Mucosa of descending colon (tissue), 3 donors: ENCODE measurements around the gene SCYGR3. TPM values are rescaled to one million over a fixed set of nuclear protein-coding genes. Genes with fewer than 3 reads are reported as not detected.

Source experiments
- total RNA-seq, 3 donors: library from RNA; stranded (reverse); fragmentation: NEBNext Ultra II Directional in 2 of 3; extraction: Animal tissue kit (Norgen Biotek cat#: 25700) in 2 of 3; gene quantifications; one replicate each; pipeline versions ENCODE4 v1.2.1 to v1.2.4, GENCODE V29; 2021 to 2023
- donor health status: DM: no; HTN: no; CAD: no; lungs with moderate emphysema.
- donor health status: DM: no; HTN: no; CAD: no.
- donor health status: DM: no; HTN: yes; CAD: no.

Gene SCYGR3
- total RNA-seq, 3 donors from 2014 or later: not detected

Other genes starting within 250 kb of the SCYGR3 start
- 10 to 100 TPM in 1 of 3 donors, 1 to 10 TPM in 2; 3.9 to 12.6 (median 9.1) TPM for gene TM4SF20, start 235.5 kb downstream of the SCYGR3 start, total RNA-seq
- not detected for gene SCYGR1, start 226.9 kb downstream of the SCYGR3 start, total RNA-seq
- gene AGFG1, start 142.7 kb downstream of the SCYGR3 start, total RNA-seq: 10 to 100 TPM; 69.2 to 76.3 (median 73.0) TPM
- gene SCYGR2, start 15.9 kb downstream of the SCYGR3 start, total RNA-seq: not detected
- gene SCYGR4, start 2.7 kb upstream of the SCYGR3 start, total RNA-seq: not detected
- not detected for gene SCYGR5, start 52.0 kb upstream of the SCYGR3 start, total RNA-seq
- 10 to 100 TPM in 2 of 3 donors, 1 to 10 TPM in 1; 4.5 to 28.8 (median 21.6) TPM for gene SLC19A3, start 103.2 kb upstream of the SCYGR3 start, total RNA-seq
- not detected for gene SCYGR6, start 109.9 kb upstream of the SCYGR3 start, total RNA-seq
- gene SCYGR7, start 113.5 kb upstream of the SCYGR3 start, total RNA-seq: not detected
- not detected for gene SCYGR8, start 131.1 kb upstream of the SCYGR3 start, total RNA-seq
- gene CCL20, start 199.0 kb upstream of the SCYGR3 start, total RNA-seq: 10 to 100 TPM; 10.2 to 24.4 (median 12.9) TPM